Right lobe of liver (tissue), 4 donors: ENCODE data around the gene CXCR6.

ENCODE experiments used
- POLR2A ChIP-seq: fragments of 450-650 bp; IDR thresholded peaks from one replicate; pipeline ENCODE4 v1.6.1; 2017; ENCODE audit warnings: antibody characterized with exemption, mild to moderate bottlenecking
- TF ChIP-seq, protein P1 (sequence below), 4 donors: fragments of 200-600 bp in 3 of 4; fragments of 450-650 bp in 1 of 4; IDR thresholded peaks; one replicate each; pipeline versions ENCODE4 v1.5.1 to v1.8.0; 2016 to 2022; ENCODE audit warnings: antibody characterized with exemption in 4 of 4, mild to moderate bottlenecking in 2 of 4
- donor health status: DM: no; HTN: no; CAD: no.
- donor health status: DM: no; HTN: no; CAD: no.
- donor health status: DM: no; HTN: yes; CAD: no.

DNA sequence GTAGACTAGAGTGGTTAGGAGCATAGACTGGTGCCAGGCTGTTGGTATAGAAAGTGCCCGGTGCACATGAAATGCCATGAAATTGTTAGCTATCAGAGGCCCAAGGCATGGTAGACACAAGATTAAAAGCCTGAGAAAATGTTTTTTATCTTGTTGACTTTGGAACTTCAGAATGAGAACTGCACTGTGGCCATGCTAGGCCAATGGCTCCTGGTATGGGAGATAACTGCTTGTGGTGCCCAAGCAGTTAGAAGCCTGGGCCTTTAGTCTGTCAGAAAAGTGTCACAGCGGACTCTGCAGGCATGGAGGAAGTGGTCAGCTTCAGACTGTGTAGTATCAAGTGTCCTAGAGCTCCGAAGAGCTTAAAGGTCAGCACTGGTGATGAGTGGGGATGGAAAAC lies 40.5 kb downstream of the CXCR6 start:
- TF ChIP-seq, protein P1, sequence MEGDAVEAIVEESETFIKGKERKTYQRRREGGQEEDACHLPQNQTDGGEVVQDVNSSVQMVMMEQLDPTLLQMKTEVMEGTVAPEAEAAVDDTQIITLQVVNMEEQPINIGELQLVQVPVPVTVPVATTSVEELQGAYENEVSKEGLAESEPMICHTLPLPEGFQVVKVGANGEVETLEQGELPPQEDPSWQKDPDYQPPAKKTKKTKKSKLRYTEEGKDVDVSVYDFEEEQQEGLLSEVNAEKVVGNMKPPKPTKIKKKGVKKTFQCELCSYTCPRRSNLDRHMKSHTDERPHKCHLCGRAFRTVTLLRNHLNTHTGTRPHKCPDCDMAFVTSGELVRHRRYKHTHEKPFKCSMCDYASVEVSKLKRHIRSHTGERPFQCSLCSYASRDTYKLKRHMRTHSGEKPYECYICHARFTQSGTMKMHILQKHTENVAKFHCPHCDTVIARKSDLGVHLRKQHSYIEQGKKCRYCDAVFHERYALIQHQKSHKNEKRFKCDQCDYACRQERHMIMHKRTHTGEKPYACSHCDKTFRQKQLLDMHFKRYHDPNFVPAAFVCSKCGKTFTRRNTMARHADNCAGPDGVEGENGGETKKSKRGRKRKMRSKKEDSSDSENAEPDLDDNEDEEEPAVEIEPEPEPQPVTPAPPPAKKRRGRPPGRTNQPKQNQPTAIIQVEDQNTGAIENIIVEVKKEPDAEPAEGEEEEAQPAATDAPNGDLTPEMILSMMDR (IDR thresholded peaks at IDR 0.05), result no peak
- no peak for TF ChIP-seq POLR2A
